MM.1S (cell line): ENCODE results near the gene EMP3.

Experiments used
- CTCF ChIP-seq: fragments of 300-600 bp; sonication (generic); IDR thresholded peaks from 2 replicates; pipeline ENCODE4 v1.5.1; 2016; ENCODE audit warnings: antibody characterized with exemption, low read length, mixed read lengths
- EZH2 ChIP-seq: fragments of 300-600 bp; sonication (generic); optimal IDR thresholded peaks from 2 replicates; pipeline ENCODE3; 2017; ENCODE audit warnings: low read depth, mild to moderate bottlenecking, antibody characterized with exemption, low read length, mixed read lengths

DNA sequence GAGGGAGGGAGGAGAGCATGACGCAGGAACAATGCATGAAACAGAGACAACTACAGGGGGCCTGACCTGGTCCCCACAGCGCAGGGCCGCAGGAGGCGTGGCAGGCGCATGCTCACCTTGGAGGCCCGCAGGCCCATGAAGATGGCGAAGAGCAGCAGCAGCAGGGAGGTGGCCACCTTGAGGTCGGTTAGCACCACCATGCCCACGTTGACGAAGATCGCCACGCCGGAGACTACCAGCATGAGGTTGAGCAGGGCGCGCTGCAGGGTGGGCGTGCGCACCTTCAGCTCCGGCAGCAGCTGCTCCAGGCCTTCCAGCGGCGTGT, 17.0 kb downstream of the EMP3 start:
- TF ChIP-seq CTCF (no peak), EZH2 (no peak)
